T-helper 22 cell (primary cell): ENCODE results near the gene ZNF496.
"Not testable (repeated sequence)": the region's sequence is repeated elsewhere in the genome, so short reads cannot be mapped to it uniquely, and the experiment has no call there.

Source experiments
- DNase-seq: peaks from one replicate; pipeline ENCODE4 v3.0.0-alpha.2; 2020; ENCODE audit warnings: low read depth

The ZNF496 gene

GRCh38 chr1:247331525-247332214 is at the start of gene ZNF496:
Gene ZNF496 (minus strand): TSS chr1:247331867. CDS start chr1:247329578, 2,289 bp downstream.
- peak; percentile 5 for DNase-seq

- no peak for DNase-seq
These were observed 46.8 kb upstream of the ZNF496 start for GRCh38 chr1:247378334-247379073.

GRCh38 chr1:247377656-247378055 is 46.0 kb upstream of the ZNF496 start:
- DNase-seq = not testable (repeated sequence)

GRCh38 chr1:247376659-247377058 is 45.0 kb upstream of the ZNF496 start:
- no peak for DNase-seq

- no peak for DNase-seq
These were observed 44.1 kb upstream of the ZNF496 start for GRCh38 chr1:247375747-247376146.

- DNase-seq = not testable (repeated sequence)
These were observed 43.1 kb upstream of the ZNF496 start for GRCh38 chr1:247374651-247375334.

GRCh38 chr1:247373721-247374141 is 42.1 kb upstream of the ZNF496 start:
- peak; percentile 4 for DNase-seq

- no peak for DNase-seq
These were observed 40.2 kb upstream of the ZNF496 start for GRCh38 chr1:247371801-247372259.

- no peak for DNase-seq
These were observed 39.4 kb upstream of the ZNF496 start for GRCh38 chr1:247370786-247371732.

GRCh38 chr1:247368490-247369145 is 37.0 kb upstream of the ZNF496 start:
- DNase-seq = no peak

- DNase-seq = no peak
These were observed 36.2 kb upstream of the ZNF496 start for GRCh38 chr1:247367786-247368422.

- DNase-seq = no peak
These were observed 35.4 kb upstream of the ZNF496 start for GRCh38 chr1:247366926-247367645.

- DNase-seq = not testable (repeated sequence)
These were observed 34.7 kb upstream of the ZNF496 start for GRCh38 chr1:247366345-247366744.

- no peak for DNase-seq
These were observed 33.4 kb upstream of the ZNF496 start for GRCh38 chr1:247365023-247365422.

- not testable (repeated sequence) for DNase-seq
These were observed 31.3 kb upstream of the ZNF496 start for GRCh38 chr1:247363000-247363399.

- DNase-seq = no peak
These were observed 30.5 kb upstream of the ZNF496 start for GRCh38 chr1:247362153-247362552.

- no peak for DNase-seq
These were observed 29.5 kb upstream of the ZNF496 start for GRCh38 chr1:247360991-247361731.

- no peak for DNase-seq
These were observed 28.6 kb upstream of the ZNF496 start for GRCh38 chr1:247360116-247360898.
